NB4 (cell line): Measurements from ENCODE around the gene ZNF70.

ENCODE experiments used
- DNase-seq: peaks from one replicate; pipeline ENCODE4 v3.0.0; 2010; ENCODE audit warnings: low read depth
- H3K4me3 ChIP-seq: one replicate; pipeline ENCODE4 v1.5.1; 2011; ENCODE audit warnings: mild to moderate bottlenecking, low read depth, low read length, moderate library complexity
- MYC ChIP-seq: IDR thresholded peaks from 2 replicates; pipeline ENCODE4 v1.6.1; 2011; ENCODE audit warnings: low read depth, low read length
- POLR2A ChIP-seq: IDR thresholded peaks from 2 replicates; pipeline ENCODE4 v1.6.1; 2011; ENCODE audit warnings: mild to moderate bottlenecking; ENCODE audit not compliant: insufficient read length; ENCODE audit errors: extremely low read depth
- TF ChIP-seq, protein P1 (sequence below): IDR thresholded peaks from 2 replicates; pipeline ENCODE4 v1.6.1; 2011; ENCODE audit warnings: low read depth, low read length
- TF ChIP-seq, protein P2 (sequence below): IDR thresholded peaks from one replicate; pipeline ENCODE4 v1.5.1; 2012; ENCODE audit warnings: low read depth, low read length

The ZNF70 gene

DNA sequence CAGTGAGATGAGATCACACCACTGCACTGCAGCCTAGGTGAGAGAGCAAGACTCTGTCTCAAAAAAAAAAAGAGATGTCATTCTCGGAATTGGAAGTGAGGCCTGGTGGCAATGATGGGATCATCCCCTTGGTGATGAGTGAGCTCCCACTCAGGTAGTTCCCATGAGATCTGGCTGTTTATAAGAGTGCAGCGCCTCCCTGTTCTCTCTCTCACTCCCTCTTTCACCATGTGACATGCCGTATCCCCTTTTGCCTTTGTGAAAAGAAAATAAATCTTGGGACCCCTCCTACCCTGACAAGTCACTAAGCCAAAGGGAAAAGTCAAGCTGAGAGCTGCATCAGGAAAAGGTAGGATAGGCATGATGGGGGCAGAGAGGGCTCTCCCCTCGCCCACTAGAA is 28.8 kb downstream of the ZNF70 start:
- no peak for TF ChIP-seq MYC
- TF ChIP-seq, protein P1, sequence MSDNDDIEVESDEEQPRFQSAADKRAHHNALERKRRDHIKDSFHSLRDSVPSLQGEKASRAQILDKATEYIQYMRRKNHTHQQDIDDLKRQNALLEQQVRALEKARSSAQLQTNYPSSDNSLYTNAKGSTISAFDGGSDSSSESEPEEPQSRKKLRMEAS = no peak
- TF ChIP-seq, protein P2, sequence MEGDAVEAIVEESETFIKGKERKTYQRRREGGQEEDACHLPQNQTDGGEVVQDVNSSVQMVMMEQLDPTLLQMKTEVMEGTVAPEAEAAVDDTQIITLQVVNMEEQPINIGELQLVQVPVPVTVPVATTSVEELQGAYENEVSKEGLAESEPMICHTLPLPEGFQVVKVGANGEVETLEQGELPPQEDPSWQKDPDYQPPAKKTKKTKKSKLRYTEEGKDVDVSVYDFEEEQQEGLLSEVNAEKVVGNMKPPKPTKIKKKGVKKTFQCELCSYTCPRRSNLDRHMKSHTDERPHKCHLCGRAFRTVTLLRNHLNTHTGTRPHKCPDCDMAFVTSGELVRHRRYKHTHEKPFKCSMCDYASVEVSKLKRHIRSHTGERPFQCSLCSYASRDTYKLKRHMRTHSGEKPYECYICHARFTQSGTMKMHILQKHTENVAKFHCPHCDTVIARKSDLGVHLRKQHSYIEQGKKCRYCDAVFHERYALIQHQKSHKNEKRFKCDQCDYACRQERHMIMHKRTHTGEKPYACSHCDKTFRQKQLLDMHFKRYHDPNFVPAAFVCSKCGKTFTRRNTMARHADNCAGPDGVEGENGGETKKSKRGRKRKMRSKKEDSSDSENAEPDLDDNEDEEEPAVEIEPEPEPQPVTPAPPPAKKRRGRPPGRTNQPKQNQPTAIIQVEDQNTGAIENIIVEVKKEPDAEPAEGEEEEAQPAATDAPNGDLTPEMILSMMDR = no peak
- no peak for TF ChIP-seq POLR2A
- no peak overlapping the region for H3K4me3 ChIP-seq
- DNase-seq = no peak

DNA sequence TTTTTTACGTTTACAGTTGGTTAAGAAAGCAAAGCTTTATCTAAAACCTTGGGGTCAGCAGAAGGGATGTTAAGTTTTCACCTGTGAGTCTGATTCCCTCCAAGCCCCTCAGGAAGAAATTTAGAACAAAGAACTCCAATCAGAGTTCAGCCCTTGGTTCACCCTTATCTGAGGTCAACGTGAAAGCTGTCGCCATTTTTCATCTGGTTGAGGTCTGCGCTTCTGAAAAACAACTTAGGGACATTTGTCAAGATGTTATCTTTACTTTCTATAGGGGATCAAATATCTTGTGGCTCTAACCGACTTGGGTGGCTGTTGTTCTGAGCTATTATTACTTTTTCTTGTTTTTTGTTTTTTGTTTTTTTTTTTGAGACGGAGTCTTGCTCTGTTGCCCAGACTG is 30.1 kb downstream of the ZNF70 start:
- H3K4me3 ChIP-seq = no peak overlapping the region
- TF ChIP-seq, protein P2 = no peak
- TF ChIP-seq, protein P1 = no peak
- no peak for TF ChIP-seq POLR2A
- no peak for TF ChIP-seq MYC
- no peak for DNase-seq

DNA sequence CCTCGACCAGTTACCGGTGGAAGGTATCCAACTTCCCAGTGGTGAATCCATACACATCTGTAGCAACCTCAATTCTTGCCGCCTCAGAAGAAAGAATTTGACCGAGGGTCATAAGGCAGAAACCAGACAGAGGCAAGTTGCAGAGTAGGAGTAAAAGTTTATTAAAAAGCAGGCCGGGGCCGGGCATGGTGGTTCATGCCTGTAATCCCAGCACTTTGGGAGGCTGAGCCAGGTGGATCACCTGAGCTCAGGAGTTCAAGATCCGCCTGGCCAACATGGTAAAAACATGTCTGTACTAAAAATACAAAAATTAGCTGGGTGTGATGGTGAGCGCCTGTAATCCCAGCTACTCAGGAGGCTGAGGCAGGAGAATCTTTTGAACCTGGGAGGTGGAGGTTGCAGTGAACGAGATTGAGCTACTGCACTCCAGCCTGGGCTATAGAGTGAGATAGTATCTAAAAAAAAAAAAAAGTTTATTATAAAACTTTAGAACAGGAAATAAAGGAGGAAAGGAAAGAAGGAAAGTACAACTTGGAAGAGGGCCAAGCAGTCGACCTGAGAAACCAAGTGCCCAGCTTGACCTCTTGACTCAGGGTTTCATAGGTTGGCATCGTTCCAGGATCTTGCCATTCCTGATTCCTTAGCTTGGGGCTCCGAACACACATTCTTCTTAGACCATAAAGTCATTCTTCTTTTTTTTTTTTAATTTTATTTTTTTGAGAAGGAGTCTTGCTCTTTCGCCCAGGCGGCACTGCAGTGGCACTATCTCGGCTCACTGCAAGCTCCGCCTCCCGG is 32.3 kb downstream of the ZNF70 start:
- DNase-seq = no peak
- no peak overlapping the region for H3K4me3 ChIP-seq
- TF ChIP-seq, protein P2 = no peak
- TF ChIP-seq, protein P1 = no peak
- no peak for TF ChIP-seq POLR2A

DNA sequence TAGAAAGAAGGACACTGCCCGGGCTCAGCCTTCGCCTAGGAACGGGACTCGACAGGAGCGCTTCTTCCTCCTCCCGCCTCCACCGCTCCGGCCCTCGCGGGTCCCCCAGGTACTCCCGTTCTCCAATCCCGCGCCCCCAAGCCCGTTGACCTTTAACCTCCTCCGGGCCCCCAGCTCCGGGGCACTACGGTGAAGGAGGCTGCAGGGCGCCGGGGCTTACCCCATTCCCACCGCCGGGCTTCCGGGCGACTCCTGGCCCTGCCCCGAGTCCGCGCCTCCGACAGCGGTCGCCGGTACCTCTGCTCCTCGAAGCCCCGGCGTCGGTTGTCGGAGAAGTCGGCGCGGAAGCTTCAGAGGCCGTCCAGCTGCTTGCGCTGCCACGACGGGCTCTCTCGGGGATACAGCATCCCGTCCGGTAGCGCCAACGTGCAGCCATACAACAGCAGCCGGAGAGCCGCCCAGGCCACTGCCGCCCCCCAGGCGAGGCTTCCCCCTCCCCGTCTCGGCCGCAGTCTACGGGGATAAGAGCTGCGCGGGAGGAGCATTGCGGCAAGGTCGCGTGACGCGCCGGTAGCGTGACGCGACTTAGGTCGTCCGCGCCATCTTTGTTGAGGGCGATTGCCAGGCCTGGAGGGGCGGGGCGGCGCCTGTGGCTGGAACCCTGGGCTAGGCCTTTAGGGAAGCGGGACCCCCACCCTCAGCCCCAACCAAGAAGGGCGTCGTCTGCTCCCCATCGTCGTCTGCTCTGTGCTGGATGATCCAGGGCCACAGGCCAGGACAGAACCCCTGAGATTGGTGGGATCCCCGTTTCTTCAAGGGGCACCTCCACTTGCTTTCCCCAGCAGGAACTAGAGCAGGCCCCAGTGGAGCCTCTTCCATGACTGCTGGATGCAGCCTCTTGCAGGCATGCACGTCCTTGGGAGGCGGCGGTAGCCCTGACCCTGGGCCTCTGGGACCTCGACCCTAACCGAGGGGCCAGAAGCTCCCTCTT is 33.8 kb downstream of the ZNF70 start:
- peak overlapping the region; percentile 72 for H3K4me3 ChIP-seq
- TF ChIP-seq, protein P1 = peak; percentile 30; the same call in 1 of the 2 replicates
- TF ChIP-seq, protein P2 = no peak
- TF ChIP-seq POLR2A = peak; percentile 67
- TF ChIP-seq MYC = no peak
- DNase-seq = peak; percentile 93

GRCh38 chr22:23715806-23716375 is 35.0 kb downstream of the ZNF70 start:
- H3K4me3 ChIP-seq = peak overlapping the region; percentile 72

More at GRCh38 chr22:23715806-23716375, 35.0 kb downstream of the ZNF70 start:
- TF ChIP-seq MYC = no peak
- TF ChIP-seq, protein P1 = no peak
- TF ChIP-seq, protein P2 = no peak
- TF ChIP-seq POLR2A = no peak
- DNase-seq = no peak
